A172 (cell line): ENCODE measurements around the gene TBC1D14. TPM values are rescaled to one million over a fixed set of nuclear protein-coding genes. Genes with fewer than 3 reads are reported as not detected.
A peak's percentile ranks its signal among the peaks of the same experiment; 100 is the strongest.

ENCODE experiments used
- DNase-seq: peaks from one replicate; pipeline ENCODE4 v3.0.0-alpha.2; 2015; ENCODE audit warnings: low spot score
- total RNA-seq: library from RNA; depleted of rRNA; stranded (reverse); fragments of >200 nt; shearing (Covaris generic); gene quantifications from 2 replicates; pipeline ENCODE4 v1.2.3, GENCODE V29; 2014; rRNA removed

Gene TBC1D14, protein sequence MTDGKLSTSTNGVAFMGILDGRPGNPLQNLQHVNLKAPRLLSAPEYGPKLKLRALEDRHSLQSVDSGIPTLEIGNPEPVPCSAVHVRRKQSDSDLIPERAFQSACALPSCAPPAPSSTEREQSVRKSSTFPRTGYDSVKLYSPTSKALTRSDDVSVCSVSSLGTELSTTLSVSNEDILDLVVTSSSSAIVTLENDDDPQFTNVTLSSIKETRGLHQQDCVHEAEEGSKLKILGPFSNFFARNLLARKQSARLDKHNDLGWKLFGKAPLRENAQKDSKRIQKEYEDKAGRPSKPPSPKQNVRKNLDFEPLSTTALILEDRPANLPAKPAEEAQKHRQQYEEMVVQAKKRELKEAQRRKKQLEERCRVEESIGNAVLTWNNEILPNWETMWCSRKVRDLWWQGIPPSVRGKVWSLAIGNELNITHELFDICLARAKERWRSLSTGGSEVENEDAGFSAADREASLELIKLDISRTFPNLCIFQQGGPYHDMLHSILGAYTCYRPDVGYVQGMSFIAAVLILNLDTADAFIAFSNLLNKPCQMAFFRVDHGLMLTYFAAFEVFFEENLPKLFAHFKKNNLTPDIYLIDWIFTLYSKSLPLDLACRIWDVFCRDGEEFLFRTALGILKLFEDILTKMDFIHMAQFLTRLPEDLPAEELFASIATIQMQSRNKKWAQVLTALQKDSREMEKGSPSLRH
- total RNA-seq, result 54.7 and 59.1 TPM in 2 replicates

DNA sequence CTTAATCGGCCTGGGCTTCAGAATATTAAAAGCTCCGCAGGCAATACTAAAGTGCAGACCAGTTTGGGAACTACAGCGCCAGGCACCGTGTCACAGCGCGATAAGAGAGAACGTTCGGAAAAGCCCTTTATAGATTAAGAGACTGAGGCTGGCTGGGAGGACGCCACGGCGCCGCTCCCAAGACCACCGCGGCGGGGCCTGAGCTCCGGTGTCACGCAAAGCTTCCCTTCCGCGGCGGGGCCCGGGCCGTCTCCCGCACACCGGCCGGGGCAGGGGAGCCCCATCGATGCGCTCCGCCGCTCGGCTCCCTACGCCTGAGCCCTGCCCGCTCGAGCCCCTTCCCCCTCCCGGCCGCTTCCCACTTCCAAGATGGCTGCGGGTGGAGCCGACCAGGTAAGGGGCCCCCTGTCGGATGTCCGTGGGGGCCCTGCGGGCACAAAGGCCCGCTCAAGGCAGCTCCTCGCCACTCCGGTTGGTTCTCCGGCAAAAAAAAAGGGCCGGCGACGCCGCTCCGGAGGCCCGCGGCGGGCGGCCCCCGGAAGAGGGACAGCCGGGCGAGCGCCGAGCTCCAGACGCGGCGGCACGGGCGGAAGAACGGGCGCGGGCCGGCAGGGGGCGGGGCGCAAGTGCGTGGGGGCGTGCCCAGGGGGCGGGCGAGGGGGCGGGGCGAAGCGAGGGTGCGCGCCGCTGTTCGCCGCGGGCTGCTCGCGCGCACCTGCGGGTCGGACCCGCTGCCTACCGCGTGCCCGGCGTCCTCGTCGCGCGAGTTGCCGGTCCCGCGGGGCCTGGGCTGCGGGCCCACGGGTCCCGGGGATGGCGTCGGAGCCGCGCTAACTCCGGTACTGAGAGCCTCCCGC is at the start of gene TBC1D14:
TSS of gene TBC1D14 (plus strand) at position 714 of the 857 bp plus-strand sequence. CDS start 13,564 bp downstream, outside the sequence.
- peak; percentile 62 for DNase-seq

DNA sequence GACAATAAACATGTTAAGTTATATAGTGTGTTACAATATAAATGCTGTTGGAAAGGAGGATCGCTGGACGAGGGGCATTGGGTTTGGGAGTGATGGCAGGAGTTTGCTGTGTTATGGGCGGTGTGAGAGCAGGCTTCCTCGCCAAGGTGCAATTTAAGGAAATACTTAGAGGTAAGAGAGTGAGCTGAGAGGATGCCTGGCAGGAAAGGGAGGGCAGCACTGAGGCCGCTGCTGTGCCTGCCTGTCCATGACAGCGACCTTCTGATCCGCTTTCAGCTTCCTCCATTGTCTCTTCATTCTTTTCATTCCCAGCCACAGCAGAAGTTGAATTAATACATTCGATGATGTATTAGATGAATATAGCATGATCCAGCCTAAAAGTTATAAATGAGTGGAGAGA is 41.2 kb upstream of the TBC1D14 start:
- DNase-seq, result no peak

DNA sequence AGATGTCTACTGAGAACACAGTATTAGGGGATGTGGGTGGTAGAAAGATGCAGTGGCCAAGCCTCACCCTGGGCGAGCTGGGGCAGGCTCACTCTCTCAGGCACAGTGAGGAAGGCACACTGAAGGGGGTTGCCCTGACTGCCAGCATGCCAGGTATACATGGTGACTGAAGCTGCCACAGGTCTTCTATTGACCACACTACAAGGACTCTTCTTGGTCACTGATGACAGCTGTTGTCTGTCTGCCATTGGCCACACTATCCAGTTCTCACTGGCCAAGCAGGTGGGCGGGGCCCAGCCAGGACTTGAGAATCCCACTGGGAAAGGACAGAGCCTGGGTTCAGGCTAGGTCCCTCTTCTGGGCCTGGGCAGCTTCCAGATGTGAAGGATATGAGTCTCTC is 39.7 kb upstream of the TBC1D14 start:
- no peak for DNase-seq

DNA sequence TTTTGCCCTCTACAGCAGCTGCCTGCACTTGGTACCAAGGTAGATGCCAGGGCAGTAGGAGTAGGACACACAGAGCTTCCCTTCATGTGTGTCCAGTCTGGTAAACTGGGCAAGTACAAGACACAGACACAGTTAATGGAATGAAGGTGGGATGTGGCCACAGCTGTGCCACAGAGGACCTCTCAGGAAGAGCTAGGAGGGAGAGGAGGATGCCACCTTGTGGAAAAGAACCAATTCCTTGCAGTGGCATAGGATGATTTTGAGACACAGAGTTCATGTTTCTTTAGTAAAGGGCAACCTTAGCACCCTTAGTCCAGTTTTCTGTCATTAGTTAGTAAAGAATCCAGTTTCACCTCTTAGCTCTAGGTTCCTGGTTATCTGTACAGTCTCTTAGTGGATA is 36.3 kb upstream of the TBC1D14 start:
- DNase-seq, result no peak

DNA sequence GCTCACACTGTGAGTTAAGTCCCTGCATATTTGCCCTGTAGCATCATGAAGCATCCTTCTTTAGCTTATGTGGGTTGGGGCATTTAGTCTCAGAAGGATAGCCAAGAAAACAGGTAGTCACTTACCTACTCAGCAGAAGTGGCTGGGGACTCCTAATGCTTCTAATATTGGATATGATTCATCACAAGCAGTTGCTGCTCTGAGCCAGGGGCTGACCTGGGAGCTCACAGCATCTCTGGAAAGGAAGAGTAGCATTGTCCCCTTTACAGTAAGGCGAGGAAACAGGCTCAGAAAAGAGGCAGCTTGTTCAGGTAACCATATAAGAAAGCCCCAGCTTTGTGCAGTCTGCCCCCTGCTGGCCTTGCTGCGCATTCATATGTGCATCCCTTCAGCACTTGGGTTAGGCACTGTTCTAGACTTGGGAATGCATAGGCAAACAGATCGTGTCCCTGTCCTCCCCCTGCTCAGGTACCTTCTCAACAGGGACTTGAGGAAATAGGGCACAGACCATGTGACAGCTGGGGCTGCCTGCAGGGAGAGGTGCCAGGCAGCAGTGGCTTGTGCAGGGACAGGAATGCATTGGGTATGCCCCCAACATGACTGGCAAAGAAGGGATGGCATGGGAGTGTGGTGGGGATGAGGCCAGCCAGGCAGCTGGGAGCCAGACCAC is 35.7 kb upstream of the TBC1D14 start:
- DNase-seq, result peak; percentile 35

DNA sequence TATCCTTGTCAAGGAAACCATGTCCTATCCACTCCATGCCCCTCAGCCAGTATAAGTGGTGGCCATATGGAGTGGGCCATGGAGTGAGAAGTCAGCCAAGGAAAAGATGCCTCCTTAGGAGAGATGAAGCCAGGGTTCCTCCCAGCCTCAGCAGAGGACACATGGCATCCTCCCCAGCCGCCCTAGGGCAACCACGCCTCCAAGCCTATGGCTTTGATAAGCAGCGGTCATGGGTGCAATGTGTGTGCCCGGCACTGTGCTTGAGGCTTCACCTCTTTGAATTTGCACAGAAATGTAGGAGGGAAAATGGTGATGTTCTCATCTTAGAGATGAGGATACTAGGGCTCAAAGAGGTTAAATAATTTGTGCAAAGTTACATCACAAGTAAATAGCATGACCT is 34.6 kb upstream of the TBC1D14 start:
- no peak for DNase-seq

DNA sequence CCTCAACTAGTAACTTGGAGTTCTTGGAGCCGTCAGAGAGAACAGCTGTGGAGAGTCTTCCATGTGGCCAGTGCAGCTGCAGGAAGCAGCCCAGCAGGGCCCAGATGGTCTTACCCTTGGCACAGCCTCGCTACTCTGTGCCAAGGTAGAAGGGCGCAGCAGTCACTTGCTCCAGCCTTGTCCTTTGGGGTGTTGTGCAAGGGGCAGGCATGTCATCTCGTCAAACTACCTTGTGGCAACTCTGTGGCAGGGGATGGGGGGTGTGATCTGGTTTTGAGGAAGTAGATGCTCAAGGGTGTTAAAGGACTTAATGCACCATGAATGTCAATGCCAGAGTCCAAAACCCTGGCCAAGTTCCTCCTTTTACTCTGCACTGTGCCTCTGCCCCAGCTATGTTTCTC is 34.2 kb upstream of the TBC1D14 start:
- no peak for DNase-seq

DNA sequence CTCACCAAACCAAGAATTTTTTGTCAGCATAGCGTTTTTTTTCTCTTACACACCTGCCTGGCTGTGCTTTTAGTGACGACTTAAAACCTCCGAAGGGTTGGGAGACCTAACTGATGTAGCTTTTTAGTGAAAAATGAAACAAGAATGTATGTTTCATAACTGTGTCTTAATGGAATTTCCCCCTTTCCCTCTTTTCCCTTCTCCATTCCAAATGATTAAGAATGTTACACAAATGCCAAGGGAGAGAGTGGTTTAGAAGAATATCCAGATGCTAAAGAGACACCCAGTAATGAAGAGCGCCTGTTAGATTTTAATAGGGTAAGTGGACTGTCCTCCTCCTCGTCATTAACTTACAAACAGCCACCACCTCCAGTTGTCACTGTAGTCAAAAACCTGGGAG is 33.2 kb upstream of the TBC1D14 start:
- DNase-seq, result no peak

DNA sequence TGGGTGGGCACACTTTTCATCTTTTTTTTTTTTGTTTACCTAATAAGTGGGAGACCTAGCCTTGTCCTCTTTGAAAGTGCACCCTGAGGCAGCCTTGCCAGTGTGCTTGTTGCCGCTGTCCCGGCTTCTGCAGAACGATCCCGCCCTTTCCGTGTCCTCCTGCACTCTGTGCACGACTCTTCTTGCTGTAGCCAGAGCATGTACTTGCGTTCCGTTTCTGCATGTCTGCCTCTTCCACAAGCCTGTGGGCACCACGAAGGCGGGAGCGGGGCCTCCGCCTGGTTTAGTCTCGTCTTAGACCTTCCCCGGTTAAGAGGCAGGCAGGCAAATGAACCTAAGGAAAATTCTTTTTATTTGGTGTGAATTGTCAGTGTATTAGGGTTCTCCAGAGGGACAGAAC is 32.6 kb upstream of the TBC1D14 start:
- DNase-seq, result no peak

DNA sequence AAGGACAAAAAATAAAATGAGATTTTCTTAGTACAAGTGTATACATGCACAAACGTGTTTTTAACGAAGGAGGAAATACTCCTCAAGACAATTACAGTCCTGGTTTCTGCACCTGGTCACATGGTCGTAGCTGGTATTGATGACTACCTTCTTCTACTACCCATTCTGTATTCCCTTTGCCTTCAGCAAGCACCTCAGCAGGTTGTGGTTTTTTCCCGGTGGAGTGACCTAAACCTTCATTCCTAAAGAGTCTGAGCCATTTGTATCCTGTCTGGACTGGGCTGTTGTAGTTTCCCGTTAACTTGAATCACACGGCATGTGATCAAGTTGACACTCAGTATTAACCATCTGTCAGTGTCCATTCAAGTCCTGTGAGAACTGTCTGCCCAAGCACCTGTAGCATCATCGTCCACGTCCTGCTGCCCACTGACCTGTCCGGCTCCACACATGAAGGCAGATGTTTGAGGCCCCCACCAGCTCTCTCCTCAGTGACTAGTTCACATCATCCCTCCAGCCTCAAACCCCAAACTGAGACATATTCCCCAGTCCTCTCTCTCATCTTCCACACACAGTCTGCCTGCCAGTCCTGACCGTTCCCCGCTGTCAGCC is 31.1 kb upstream of the TBC1D14 start:
- DNase-seq, result no peak

DNA sequence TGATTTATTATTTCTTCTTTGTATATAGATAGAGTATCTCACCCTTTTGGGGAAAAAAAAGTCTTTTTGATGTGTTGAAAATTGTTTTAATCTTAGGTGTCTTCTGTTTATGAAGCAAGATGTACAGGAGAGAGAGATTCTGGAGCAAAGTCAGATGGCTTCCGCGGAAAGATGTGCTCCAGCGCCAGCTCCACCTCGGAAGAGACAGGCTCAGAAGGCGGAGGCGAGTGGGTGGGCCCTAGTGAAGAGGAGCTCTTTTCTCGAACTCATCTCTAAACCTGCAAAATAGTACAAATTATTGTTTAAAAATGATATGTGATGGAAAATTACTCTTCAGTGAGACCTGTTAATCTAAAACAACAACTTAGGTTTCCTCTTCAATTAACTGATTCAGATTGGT is 28.9 kb upstream of the TBC1D14 start:
- DNase-seq, result no peak

DNA sequence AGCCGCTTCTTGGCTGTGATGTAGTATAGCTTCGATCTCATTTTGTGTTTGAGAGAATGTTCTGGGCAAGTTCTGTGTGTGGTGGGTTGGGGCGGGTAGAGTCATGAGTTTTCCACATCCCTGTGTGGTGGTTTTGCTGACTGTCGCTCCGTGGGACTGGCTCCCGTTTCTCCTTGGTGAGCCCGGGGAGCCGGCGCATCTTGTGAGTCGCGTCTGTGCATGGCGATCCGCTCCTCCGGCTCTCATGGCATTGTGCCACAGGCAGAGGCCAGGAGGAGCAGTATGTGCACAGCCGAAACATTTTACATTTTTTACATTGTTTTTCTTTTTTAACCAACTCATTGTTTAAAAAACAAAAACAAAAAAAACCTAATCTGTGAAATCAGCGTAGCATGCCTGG is 27.7 kb upstream of the TBC1D14 start:
- no peak for DNase-seq

DNA sequence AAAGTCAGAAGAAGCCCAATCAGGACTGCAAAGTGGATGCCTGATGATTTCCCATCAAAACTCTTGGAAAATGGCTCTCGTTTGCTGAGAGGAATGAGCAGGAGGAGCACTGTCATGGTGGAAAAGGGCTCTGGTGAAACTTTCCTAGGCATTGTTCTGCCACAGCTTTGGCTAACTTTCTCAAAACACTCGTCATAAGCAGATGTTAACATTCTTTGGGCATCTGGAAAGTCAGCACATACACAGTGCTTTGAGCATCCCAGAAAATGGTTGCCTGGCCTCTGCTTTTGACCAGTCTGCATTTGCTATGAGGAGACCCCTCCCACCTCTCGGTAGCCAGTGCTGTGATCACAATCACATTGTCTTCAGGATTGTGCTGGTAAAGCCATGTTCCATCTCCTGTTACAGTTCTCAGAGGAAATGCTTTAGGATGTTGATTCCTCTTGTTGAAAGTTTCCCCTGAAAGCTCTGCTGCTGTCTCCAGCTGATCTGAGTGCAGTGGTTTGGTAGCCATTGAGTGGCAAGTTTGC is 25.2 kb upstream of the TBC1D14 start:
- no peak for DNase-seq

DNA sequence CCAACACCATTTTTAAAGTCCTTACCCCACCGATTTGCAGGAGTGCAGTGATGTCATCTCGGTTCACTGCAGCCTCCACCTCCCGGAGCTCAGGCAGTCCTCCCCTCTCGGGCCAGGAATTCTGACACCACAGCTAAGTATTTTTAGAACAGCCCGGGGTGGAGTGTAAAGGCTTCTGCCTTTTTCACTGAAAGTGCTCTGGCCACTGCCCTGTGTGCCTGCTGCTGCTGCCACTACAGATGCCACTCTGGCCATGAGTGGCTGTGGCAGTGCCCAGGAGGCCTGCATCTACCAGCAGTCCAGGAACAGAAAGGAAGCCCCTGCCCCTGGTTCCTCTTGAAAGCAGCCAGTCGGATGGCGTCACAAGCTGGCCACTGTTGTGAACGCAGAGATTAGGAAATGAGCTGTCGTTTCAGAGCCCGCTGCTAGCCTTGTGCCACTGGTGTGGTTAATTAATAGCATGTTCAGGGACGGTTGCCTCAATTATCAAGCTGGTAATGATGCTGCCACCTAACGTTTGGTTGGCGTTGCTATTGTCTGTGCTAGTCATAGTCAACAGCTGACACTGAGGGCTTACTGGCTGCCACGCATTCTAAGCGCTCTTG is 23.6 kb upstream of the TBC1D14 start:
- DNase-seq, result peak; percentile 74

DNA sequence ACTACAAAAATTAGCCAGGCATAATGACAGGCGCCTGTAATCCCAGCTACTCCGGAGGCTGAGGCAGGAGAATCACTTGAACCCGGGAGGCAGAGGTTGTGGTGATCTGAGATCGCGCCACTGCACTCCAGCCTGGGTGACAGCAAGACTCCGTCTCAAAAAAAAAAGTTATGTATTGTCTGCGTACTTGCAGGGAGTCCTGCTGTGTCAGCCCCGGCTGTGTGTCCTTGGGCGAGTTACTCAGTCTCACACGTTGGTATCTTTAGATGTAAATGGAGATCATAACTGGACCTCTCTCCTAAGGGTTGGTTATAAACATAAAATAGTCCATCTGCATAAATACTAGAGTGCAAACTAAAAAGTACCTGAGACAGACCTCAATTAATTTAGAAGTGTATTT is 22.7 kb upstream of the TBC1D14 start:
- DNase-seq, result no peak

DNA sequence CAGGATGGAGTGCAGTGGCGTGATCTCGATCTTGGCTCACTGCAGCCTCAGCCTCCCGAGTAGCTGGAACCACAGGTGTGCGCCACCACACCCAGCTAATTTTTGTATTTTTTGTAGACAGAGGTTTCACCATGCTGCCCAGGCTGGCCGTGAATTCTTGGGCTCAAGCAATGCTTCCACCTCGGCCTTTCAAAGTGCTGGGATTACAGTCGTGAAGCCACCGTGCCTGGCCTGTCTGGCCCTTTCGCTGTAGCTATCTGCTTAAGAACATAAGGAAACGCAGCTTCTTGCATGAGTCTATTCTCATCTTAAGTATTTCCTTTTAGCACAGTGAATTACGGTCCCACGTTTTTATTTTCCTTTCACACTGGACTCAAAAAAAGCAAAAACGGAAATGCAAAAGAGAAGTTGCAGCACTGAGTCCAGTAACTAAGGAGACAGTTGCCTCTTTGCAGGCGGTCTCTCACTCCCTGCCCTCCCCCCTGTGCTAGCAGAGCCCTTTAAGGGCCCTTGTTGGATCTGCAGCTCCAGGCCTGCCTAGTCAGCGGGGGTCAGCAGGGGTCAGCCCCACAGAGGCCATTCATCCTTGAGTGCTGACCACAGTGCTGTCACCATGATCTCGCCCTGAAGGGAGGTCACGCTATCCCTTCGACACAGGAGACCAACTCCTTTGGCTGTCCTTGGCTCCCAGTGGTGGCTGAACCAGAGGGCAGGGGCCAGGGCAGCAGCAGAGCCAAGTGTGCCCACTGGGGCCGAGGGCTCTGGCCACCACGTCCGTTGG is 21.8 kb upstream of the TBC1D14 start:
- DNase-seq, result no peak

DNA sequence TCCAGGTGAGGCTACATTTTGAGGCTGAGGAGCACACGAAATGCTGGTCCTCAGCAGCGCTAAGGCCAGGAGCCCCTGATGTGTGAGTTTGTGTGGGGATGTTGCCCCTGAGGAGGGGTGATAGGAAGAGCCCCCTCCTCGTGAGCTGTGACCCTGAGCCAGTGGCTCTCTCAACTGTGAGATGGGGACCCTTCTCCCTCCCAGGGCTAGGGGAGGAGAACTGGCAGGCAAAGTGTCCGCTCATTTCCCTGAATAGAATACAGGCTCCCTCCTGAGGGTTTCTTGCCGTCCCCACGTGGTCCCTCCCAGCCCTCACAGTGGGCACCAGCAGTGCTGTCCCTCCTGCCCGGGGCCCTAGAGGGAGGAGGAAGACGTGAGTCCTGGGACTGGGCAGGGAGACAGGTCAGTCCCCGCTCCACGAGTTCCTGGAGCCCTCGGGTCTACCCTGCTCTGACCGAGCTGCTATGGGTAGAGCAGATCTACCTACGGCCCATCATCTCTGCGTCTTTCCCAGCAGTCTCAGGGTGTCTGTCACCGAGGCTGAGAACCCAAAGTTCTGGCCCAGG is 21.0 kb upstream of the TBC1D14 start:
- no peak for DNase-seq

DNA sequence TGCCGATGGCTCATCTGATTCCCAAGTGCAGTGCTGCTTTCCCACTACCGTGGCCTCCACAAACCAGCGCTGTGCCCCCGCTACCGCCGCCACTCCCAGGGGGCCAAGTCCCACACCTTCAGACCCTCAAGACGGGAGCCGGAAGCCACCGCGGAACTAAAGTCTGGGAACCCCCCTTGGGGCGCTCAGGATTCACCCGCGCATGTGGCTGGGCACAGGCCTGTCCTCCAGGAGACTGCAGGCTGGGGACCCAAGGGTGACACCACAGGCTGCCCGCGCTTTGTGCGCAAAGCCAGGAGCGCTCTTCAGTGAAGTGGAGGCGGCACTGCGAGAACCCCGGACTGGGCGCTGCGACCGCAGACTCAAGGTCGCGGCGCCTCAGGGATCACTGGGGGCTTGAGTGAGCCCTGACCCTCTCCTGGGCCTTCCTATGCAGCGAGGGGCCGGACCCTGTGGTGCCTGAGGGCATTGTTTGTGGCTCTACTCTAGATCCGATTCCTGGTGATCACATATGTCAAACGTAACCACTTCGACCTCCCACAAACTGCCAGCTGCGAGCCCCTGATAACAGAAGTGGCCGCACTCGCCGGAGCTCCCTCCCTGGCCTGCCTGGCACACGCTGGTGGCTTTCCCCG is 20.4 kb upstream of the TBC1D14 start:
- no peak for DNase-seq

DNA sequence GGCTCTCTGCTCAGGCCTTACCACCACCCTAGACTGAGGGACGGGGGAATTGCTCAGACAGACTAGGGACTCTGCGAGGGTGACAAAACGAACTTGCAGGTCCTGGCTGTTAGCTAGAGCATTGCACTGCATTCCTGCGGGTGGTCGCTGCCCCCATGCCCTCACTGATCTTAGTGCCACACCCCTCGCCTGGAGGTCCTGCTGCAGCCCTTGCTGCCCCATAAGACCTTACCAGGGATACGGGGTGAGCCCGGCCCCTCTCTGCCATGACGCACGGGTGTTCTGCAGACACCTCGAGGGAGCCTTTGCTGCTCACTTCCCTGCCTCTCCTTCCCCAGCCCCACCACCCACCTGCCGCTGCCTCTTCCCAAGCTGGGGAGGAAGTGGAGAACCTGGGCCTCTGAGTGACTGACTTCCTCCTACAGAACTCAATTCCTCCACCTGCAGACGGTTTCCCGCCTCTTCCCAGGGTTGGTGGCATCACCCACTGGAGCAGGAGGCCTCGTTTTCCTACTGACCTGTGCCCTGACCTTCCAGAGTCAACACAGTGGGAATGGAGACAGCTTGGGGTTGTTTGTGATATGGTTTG is 19.8 kb upstream of the TBC1D14 start:
- no peak for DNase-seq
